DMS114 treated with DMSO at 0.1 percent for 48 hours (cell line): Measurements from ENCODE around the gene EBF3.

Experiments used
- DNase-seq: peaks from one replicate; lab custom pipeline; 2025; ENCODE audit not compliant: unreplicated experiment; lab: John Stamatoyannopoulos, UW

The EBF3 gene

DNA sequence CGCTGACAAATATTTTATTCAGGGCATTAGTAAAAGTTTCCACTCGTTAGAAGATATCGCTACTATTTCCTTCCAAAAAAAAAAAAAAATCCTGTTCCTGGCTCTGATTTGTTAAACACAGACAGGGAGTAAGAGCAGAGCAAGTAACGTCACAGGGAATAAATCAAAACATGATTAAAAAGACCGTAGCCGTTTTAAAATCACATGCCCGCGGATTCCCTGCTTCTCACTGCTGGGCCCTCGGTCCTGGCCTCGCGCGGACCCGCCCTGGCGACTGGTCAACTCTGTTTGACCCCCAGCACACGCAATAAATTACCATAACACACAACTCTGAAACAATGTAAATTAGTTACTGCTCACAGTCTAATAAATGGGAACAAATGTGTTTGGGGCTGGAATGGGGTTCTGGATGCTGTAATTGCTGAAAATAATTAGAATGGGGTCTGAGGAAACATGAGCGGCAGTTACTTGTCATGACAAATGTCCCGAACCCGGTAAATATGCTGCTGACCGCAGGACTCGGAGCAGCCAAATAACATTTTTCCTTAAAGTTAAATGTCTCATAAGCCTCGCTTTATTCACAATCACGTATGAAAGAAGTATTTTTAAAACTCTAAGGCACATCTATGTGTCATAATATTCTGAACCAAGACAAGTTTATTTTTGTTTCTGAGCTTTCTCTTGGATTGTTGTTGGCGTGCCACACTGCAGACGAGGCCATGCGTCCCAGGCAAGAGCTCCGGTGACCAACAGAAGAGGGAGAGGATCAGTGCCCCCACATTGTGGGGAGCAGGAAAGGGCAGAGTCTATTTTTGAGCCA lies 17.9 kb downstream of the EBF3 start:
- no peak for DNase-seq

DNA sequence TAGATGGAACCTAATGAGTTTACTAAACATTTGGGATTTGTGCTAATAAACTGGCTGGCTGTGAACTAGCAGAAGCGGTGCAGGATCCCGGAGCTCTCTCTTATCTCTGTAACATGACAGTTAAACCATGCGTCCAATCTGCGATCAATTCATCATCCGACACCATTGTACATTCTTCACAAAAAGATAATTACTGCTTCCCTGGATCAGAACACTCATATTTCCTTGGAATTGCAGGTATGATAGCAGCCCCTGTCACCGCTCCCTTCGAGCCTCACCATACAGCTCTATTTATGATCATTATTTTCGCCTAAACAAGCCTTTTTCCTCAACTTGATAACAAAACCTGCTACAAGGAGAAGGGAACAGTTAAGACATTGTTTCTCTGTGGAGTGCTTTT lies 18.5 kb downstream of the EBF3 start:
- DNase-seq: no peak

- DNase-seq: no peak
Measured at GRCh38 chr10:129945064-129945463, 19.0 kb downstream of the EBF3 start.

DNA sequence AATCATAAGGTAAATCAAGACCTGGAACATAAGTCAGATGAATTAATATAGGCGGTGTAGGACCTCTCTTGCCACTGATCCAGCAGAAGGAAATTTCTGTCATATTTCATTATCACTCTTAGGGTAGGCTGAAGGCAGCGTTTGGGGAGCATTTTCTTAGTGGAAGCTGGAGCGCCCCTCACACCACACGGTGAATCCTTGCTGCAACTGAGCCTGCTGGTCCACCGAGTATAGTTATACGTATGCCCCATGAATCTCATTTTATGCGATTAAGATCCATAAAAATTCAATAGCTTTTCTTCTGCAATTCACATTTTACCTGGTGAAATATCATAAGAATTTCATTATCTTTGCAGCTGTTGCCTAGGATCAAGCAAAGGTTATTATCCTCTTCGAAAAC lies 19.6 kb downstream of the EBF3 start:
- DNase-seq: no peak

GRCh38 chr10:129942936-129943715 lies 20.9 kb downstream of the EBF3 start:
- DNase-seq: no peak

DNA sequence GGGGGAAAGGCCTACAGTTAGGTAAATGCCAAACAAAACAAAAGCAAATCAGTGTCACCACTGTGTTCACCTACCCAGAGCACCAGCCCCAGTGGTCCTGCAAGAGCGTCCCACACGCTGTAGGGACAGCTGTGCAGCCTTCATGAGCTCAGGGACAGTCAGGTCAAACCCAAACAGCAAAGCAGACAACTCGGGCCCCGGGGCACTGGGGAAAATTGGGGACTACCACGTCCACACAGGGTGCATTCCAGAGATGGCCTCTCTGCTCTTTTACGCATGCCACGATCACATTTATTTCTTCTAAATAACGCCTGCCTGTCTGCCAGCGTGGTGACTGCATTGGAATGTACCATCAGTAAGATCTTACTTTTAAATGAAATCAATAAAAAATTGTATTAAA lies 21.7 kb downstream of the EBF3 start:
- DNase-seq: no peak

- DNase-seq: no peak
Measured at GRCh38 chr10:129942019-129942277, 22.1 kb downstream of the EBF3 start.

- no peak for DNase-seq
Measured at GRCh38 chr10:129941199-129942018, 22.7 kb downstream of the EBF3 start.

DNA sequence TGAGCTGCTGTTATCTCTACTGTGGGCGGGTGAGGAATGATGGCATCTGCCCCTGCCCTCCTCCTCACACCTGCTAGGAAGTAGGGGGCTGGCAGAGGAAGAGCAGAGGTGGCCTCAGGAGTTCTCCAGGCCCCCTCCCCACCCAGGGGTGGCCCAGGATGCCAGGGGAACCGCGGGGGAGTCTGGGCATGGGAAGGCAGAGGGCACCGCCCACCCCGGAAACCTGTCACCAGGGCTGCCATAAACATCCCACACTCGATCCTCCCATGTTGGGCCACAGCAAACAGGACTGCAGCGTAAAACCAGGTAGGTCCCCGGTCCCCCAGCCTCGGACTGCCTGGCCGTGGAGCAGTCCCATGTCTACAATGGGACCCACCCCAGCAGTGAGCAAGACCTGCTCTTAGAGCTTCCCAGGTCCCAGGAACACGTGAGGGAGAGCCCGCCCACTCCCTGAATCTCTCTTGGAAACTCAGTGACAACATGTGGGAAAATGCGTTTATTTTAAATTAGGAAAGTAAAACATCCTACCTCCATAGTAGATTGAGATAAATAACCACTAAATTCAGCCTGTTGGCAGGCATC lies 23.4 kb downstream of the EBF3 start:
- no peak for DNase-seq

DNA sequence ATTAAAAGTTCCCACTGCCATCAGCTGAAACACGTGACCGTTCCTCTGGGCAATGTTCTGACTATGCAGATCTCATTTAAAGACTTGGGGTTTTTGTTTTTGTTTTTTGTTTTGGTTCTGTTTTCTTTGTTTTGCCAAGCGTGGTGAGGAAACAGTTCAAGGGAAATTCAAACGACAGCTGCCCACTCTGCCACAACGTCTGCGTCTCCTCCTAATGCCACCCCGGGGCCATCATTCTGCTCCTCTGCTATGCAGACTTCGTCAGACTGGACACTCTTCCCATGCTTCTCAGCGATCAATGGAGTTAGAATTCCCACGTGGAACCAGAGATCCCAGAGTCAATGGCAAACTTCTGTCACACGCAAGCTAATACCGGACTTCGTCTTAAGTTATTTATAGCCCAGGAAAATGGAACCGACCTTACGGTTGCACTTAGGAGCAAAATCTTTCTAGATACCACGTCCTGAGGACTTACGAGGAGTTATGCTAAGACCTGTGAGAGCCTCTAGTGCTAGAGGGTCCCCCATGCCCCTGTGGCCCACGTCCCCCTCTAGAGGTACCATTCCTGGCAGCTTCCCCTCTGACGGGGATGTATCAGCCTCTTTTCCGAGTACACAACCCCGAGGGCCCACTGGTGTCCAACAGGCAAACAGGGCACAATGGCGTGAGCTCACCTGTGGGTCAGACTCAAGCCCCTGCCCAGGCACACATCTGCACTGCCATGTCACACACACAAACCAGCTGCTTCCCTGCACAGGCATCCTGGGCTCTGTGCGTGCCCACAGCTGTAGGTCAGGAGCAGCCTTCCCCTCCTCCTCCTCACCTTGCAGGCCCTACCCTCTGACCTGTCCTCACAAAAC lies 24.4 kb downstream of the EBF3 start:
- DNase-seq: no peak

- no peak for DNase-seq
Measured at GRCh38 chr10:129938460-129938859, 25.6 kb downstream of the EBF3 start.

GRCh38 chr10:129937351-129937751 lies 26.7 kb downstream of the EBF3 start:
- DNase-seq: no peak

DNA sequence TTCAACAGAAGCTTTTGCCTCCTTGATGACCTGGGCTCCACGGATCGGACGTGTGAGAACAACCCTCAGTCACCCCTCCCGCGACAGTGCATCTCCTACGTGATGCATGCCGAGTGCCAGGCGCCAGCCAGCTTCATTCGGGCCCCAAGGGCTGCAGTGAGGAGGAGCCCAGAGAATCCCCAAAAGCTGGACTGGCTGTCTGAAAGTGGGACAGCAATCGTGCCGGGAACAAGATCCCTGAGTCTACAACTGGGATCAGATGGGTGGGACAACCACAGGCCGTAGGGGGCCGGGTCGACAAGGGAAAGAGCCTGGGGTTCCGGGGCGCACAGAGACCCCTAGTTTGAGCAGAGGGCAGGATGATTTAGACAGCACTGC lies 27.2 kb downstream of the EBF3 start:
- DNase-seq: no peak

DNA sequence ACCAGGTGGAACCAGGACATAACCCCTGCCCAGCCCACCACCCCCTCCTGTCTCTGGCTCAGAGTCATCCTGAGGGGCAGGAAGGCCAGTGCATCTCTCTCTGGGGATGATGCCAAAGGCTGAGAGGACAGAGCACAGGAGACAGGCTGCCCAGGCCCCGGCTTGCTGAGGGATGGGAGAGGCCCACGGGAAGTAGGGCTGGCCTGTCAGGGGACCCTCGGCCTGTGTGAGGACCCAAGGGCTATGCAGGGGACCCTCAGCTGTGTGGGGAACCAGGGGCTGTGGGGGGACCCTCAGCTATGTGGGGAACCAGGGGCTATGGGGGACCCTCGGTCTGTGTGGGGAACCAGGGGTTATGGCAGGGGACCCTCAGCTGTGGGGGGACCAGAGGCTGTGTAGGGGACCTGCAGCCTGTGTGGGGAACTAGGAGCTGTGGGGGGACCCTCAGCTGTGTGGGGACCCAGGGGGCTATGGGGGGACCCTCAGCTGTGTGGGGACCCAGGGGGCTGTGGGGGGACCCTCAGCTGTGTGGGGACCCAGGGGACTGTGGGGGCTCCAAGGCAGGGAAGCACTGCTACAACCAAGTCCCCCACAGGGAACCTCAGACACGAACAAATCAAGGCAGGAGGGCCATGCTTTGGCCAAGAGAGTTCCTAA lies 27.7 kb downstream of the EBF3 start:
- no peak for DNase-seq

DNA sequence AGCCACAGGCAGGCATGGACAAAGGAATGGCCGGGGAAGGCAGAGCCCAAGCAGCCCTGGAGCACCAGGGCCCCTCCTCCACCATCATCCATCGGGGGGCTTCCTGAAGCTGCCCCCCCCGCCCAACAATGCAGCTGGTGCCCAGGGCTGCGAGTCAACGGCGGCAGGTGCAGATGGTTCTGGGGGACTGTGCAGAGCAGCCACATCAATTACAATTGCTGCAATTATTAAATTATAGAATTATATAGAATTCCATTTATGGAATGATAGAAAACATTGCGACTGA lies 28.3 kb downstream of the EBF3 start:
- no peak for DNase-seq

GRCh38 chr10:129935102-129935866 lies 28.8 kb downstream of the EBF3 start:
- no peak for DNase-seq

DNA sequence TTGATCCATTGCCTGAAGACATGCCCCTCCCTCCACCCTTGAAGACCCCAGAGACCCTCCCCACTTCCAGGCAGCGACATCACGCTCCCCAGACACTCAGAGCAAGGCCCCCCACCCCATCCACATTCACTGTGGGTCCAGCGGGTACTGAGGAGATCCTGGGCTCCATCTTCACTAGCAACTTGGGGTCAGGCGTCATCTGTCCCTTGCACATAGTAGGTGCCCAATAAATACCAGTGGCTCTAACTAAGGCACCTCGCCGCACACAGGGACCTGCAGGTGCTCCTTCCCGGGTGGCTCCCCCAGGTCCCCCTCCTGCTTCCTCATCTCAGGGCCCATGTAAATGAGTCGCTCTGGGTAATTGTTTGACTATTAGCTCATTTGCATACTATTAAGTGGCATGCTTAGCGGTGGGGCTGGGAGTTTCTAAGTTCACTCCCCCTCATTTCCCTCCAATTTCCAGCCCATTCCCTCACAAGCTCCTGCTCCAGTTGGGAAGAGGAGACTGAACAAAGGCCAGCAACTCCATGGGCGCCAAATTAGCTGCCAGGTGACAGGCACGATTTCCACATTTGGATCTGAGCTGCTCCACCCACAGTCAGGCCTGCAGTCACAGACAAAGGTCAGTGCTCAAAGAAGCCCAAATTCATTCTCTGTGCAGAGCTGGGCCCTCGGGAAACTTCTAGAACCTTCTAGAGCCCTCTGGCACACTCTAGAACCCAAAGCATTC lies 29.7 kb downstream of the EBF3 start:
- DNase-seq: no peak

DNA sequence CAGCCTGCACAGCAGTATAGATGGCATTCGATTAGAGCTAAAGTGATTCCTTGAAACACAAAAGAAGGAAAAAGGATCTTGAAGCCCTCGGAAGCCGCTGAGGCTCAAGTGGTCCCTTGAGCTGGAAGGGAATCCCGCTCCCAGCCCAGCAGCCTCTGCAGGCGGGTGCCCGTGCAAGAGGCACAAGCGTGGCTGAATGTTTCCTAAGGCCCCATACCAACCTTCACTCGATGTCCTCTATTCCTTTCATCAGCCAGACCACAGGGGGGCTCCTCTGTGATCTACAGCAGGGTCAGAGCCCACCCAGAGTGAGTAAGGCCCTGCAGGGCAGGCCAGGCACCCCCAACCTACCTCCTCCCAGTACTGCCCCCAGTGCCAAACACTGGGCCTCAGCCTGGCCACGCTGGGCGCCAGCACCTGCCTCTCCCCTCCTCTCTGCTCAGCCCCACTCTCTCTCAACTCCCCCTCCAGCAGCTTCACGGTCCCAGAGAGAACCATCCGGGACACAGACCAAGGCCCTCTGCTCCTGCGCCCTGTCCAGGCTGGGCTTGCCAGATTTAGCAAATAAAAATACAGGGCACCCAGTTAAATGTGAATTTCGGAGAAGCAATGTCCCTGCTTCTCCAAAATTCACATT lies 30.5 kb downstream of the EBF3 start:
- no peak for DNase-seq
